ENCODE measurements around the gene C17orf67. TPM values are rescaled to one million over a fixed set of nuclear protein-coding genes. Genes with fewer than 3 reads are reported as not detected.
A peak's percentile ranks its signal among the peaks of the same experiment; 100 is the strongest.

The C17orf67 gene
- total and polyA plus RNA-seq, 9 of the 15 experiments (the other 6 are each of a cell fraction or from before 2014, with no cell fraction given), result 0.07 to 1.7 (median 0.59) TPM

DNA sequence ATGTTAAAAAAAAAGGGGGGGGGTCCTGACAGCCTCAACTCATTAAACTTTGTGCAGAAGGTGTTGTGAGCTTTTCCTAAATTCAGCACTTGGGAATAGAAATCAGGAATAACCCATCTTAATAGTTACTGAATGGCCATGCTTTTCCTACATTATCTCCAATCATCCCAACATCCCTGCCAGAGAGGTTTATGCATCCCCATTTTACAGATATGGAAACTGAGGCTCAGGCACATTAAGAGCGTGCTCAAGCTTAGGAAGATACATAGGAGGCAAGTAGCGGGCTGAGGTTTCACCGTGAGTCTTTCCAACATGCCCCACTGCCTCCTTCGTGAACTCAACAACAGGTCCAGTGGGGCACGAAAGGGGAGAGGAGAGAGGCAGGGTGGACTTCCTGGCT, 78.4 kb downstream of the C17orf67 start:
- H3K4me3 ChIP-seq, result no peak overlapping the region
- H3K27me3 ChIP-seq (ENCODE audit: control insufficient read depth in 2 of 2, insufficient read depth in 2 of 2, low read length in 2 of 2), result peaks cover 3 to 18% of the 10 kb centered on the region in 2 experiments; a peak in 2 of 5 replicates
- H2AFZ ChIP-seq (ENCODE audit: low read depth, low read length), result no peak overlapping the region
- H3K9me1 ChIP-seq (ENCODE audit: control insufficient read depth, insufficient read depth, low read length), result no peaks in the 10 kb centered on the region
- H3K27ac ChIP-seq (ENCODE audit: extremely low read depth, low read depth, low read length), result no peak overlapping the region
- TF ChIP-seq PYGO2 (tag; IDR thresholded peaks at IDR 0.05) (no peak), SPI1 (IDR thresholded peaks at IDR 0.05; ENCODE audit: borderline replicate concordance, low read depth, low read length) (no peak), RBM25 (IDR thresholded peaks at IDR 0.05; ENCODE audit: low read depth, low read length, severe bottlenecking) (peak; percentile 70), ZNF431 (CRISPR knock-in tag; IDR thresholded peaks at IDR 0.05) (no peak), ZNF445 (CRISPR knock-in tag; IDR thresholded peaks at IDR 0.05; ENCODE audit: low read depth) (no peak), BCOR (IDR thresholded peaks at IDR 0.05) (0 out of 2 replicates have a peak, but pooled peaks have one; percentile 39), PCBP2 (IDR thresholded peaks at IDR 0.05; ENCODE audit: low read depth, low read length, poor library complexity, severe bottlenecking) (no peak), MAFK (IDR thresholded peaks at IDR 0.05; ENCODE audit: low read length) (no peak), SRSF3 (IDR thresholded peaks at IDR 0.05; ENCODE audit: insufficient read depth, low read length) (no peak), PTRF (tag; IDR thresholded peaks at IDR 0.05) (no peak), KLF1 (tag; IDR thresholded peaks at IDR 0.05) (no peak)
- 0 out of 2 replicates have a peak, but pooled peaks cover 3% of the 10 kb centered on the region for H4K20me1 ChIP-seq (replicated peaks; ENCODE audit: control insufficient read depth, insufficient read depth, low read length)
- FAIRE-seq (no peak), DNase-seq (ENCODE audit: extremely low read depth in 1 of 4, low spot score in 3 of 4) (no peak), ATAC-seq (no peak)
- ChIA-PET POLR2A (no interaction called here), CTCF (ENCODE audit: low intra/inter-chr PET ratio) (no interaction called here)
- no peak overlapping the region for H3K4me2 ChIP-seq (ENCODE audit: insufficient read depth, low read length)
- in situ Hi-C loops (cut with MboI), result no loop called here
- H3K79me2 ChIP-seq (ENCODE audit: control insufficient read depth, insufficient read depth, low read length), result no peaks in the 10 kb centered on the region
- H3K36me3 ChIP-seq (ENCODE audit: control insufficient read depth, insufficient read depth, low read length), result no peaks in the 10 kb centered on the region
- WGBS (ENCODE audit: insufficient coverage, low coverage, missing lambda C conversion rate), result 2% methylated on average over 5 of the region's 5 CpGs
- no peaks in the 10 kb centered on the region for H3K4me1 ChIP-seq (replicated peaks in 1 of 2; ENCODE audit: control insufficient read depth in 2 of 2, insufficient read depth in 2 of 2, low read length in 2 of 2)
- intact Hi-C loops (cut with micrococcal nuclease), result no loop called here
- no peaks in the 10 kb centered on the region for H3K9me3 ChIP-seq (replicated peaks; ENCODE audit: control insufficient read depth, insufficient read depth, low read depth, low read length)
- BruUV-seq (replicated peaks), result no TSS peak
- no peak overlapping the region for H3K9ac ChIP-seq (ENCODE audit: insufficient read depth in 1 of 2, low read depth in 2 of 2, low read length in 2 of 2)

All from K562 (cell line).